K562 (cell line): ENCODE results near the gene GTF2A1. TPM values are rescaled to one million over a fixed set of nuclear protein-coding genes. Genes with fewer than 3 reads are reported as not detected.
A peak's percentile ranks its signal among the peaks of the same experiment; 100 is the strongest.

ENCODE experiments used
- ARID1B ChIP-seq: fragments of 450-650 bp; IDR thresholded peaks from 2 replicates; pipeline ENCODE4 v1.6.1; 2016; ENCODE audit warnings: antibody characterized with exemption, mild to moderate bottlenecking, inconsistent platforms
- BCOR ChIP-seq: fragments of 450-650 bp; IDR thresholded peaks from 2 replicates; pipeline ENCODE4 v1.6.1; 2016
- CREM ChIP-seq: IDR thresholded peaks from 2 replicates; pipeline ENCODE4 v1.6.1; 2014; ENCODE audit warnings: antibody characterized with exemption, low read depth
- CTBP1 ChIP-seq: fragments of 450-650 bp; IDR thresholded peaks from 2 replicates; pipeline ENCODE4 v1.6.1; 2016; ENCODE audit warnings: borderline replicate concordance
- HNRNPH1 ChIP-seq: fragments of 200-400 bp; formaldehyde crosslinking; optimal IDR thresholded peaks from 2 replicates; pipeline ENCODE3; 2017; ENCODE audit warnings: low read depth, mild to moderate bottlenecking, low read length, moderate library complexity
- JUN ChIP-seq, 2 experiments: sonication (generic) in 1 of 2; formaldehyde crosslinking in 1 of 2; IDR thresholded peaks; 2 replicates each; pipeline versions ENCODE4 v1.6.1 to v1.8.0; 2012 to 2022; ENCODE audit warnings: borderline replicate concordance in 2 of 2, mild to moderate bottlenecking in 2 of 2, improper control_type of control experiment in 1 of 2, low read depth in 1 of 2, low read length in 1 of 2, missing genetic modification reagents in 1 of 2
- PYGO2 ChIP-seq: fragments of 450-650 bp; IDR thresholded peaks from 2 replicates; pipeline ENCODE4 v1.6.1; 2016; ENCODE audit warnings: mild to moderate bottlenecking, missing genetic modification characterization, moderate library complexity, missing compliant biosample characterization
- RBM25 ChIP-seq: fragments of 200-400 bp; formaldehyde crosslinking; IDR thresholded peaks from 2 replicates; pipeline ENCODE4 v1.6.1; 2018; ENCODE audit warnings: low read length, low read depth, moderate library complexity; ENCODE audit not compliant: severe bottlenecking
- SMARCA4 ChIP-seq: fragments of 450-650 bp; IDR thresholded peaks from 2 replicates; pipeline ENCODE4 v1.6.1; 2016
- SUPT5H ChIP-seq: fragments of 450-650 bp; IDR thresholded peaks from 2 replicates; pipeline ENCODE4 v1.6.1; 2016
- TBL1XR1 ChIP-seq, 2 experiments: IDR thresholded peaks; 2 replicates each; pipeline ENCODE4 v1.6.1; 2012; ENCODE audit warnings: improper control_type of control experiment in 2 of 2, low read length in 2 of 2, mild to moderate bottlenecking in 1 of 2
- TCF3 ChIP-seq: sonication (generic); formaldehyde crosslinking; IDR thresholded peaks from 2 replicates; pipeline ENCODE4 v1.4.0; 2020; ENCODE audit warnings: mild to moderate bottlenecking, missing genetic modification reagents
- YBX1 ChIP-seq: fragments of 450-650 bp; IDR thresholded peaks from 2 replicates; pipeline ENCODE4 v1.7.1; 2016; ENCODE audit warnings: mild to moderate bottlenecking
- ZNF263 ChIP-seq: sonication (generic); formaldehyde crosslinking; IDR thresholded peaks from 2 replicates; pipeline ENCODE4 v1.8.0; 2022; ENCODE audit warnings: mild to moderate bottlenecking, missing genetic modification reagents, borderline replicate concordance
- ZNF436 ChIP-seq: fragments of 250-450, 450-650 bp; sonication (Bioruptor Pico); formaldehyde crosslinking; IDR thresholded peaks from 2 replicates; pipeline ENCODE4 v1.7.0; 2020; ENCODE audit warnings: mild to moderate bottlenecking
- ZNF57 ChIP-seq: fragments of 450-650 bp; formaldehyde crosslinking; IDR thresholded peaks from 2 replicates; pipeline ENCODE4 v1.4.0; 2020; ENCODE audit warnings: mild to moderate bottlenecking, moderate library complexity
- polyA plus RNA-seq, 8 experiments: library from polyadenylated mRNA; depleted of rRNA in 4 of 8; stranded (reverse) in 5 of 8; unstranded in 3 of 8; fragments of >200 nt; fragmentation: Nextera tagmentation in 2 of 8; fragmentation: Illumina TruSeq in 1 of 8; extraction: Ambion mirVana in 2 of 8; extraction: Trizol in 1 of 8; gene quantifications; 2 replicates each; pipeline versions ENCODE4 v1.2.1 to v1.2.3, GENCODE V29; 2011 to 2014; ENCODE audit warnings: inconsistent platforms in 1 of 8, missing spikeins in 1 of 8
- total RNA-seq, 7 experiments: library from RNA; depleted of rRNA in 6 of 7; stranded (reverse); fragments of >200 nt in 6 of 7; fragmentation: Illumina TruSeq in 2 of 7; extraction: Trizol in 2 of 7; gene quantifications; 2 replicates each; pipeline versions ENCODE4 v1.2.1 to v1.2.3, GENCODE V29; 2011 to 2021; ENCODE audit warnings: low replicate concordance in 1 of 7
- TF ChIP-seq, protein P1 (sequence below), 2 experiments: fragments of 450-650 bp; IDR thresholded peaks; 2 replicates each; pipeline ENCODE4 v1.6.1; 2016; ENCODE audit warnings: mild to moderate bottlenecking in 2 of 2, borderline replicate concordance in 1 of 2, low read depth in 1 of 2, moderate library complexity in 1 of 2
- TF ChIP-seq, protein P2 (sequence below): IDR thresholded peaks from 2 replicates; pipeline ENCODE4 v1.6.1; 2016; ENCODE audit warnings: missing genetic modification characterization, missing compliant biosample characterization

Gene GTF2A1
- total and polyA plus RNA-seq, 9 of the 15 experiments (the other 6 are each of a cell fraction or from before 2014, with no cell fraction given) = 3.4 to 22.8 (median 14.7) TPM

DNA sequence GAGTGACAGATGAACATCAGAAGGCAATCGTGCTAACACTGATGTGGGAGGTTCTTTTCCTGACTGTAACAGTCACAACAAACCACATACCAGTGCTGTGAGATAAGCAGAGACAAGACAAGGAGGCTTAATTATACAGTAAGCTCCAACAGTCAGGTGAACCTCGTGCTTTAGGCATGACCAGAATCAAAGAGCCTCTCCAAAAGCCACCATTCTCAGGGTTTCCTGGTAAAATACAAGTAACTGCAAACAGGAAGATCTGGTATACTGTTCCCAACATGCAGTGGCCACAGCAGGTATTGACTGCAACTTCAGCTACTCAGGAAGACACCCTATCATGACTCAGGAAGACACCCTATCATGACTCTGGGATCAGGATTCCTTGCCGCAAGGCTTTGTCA is 47.3 kb upstream of the GTF2A1 start (continued):
- TF ChIP-seq, protein P1, sequence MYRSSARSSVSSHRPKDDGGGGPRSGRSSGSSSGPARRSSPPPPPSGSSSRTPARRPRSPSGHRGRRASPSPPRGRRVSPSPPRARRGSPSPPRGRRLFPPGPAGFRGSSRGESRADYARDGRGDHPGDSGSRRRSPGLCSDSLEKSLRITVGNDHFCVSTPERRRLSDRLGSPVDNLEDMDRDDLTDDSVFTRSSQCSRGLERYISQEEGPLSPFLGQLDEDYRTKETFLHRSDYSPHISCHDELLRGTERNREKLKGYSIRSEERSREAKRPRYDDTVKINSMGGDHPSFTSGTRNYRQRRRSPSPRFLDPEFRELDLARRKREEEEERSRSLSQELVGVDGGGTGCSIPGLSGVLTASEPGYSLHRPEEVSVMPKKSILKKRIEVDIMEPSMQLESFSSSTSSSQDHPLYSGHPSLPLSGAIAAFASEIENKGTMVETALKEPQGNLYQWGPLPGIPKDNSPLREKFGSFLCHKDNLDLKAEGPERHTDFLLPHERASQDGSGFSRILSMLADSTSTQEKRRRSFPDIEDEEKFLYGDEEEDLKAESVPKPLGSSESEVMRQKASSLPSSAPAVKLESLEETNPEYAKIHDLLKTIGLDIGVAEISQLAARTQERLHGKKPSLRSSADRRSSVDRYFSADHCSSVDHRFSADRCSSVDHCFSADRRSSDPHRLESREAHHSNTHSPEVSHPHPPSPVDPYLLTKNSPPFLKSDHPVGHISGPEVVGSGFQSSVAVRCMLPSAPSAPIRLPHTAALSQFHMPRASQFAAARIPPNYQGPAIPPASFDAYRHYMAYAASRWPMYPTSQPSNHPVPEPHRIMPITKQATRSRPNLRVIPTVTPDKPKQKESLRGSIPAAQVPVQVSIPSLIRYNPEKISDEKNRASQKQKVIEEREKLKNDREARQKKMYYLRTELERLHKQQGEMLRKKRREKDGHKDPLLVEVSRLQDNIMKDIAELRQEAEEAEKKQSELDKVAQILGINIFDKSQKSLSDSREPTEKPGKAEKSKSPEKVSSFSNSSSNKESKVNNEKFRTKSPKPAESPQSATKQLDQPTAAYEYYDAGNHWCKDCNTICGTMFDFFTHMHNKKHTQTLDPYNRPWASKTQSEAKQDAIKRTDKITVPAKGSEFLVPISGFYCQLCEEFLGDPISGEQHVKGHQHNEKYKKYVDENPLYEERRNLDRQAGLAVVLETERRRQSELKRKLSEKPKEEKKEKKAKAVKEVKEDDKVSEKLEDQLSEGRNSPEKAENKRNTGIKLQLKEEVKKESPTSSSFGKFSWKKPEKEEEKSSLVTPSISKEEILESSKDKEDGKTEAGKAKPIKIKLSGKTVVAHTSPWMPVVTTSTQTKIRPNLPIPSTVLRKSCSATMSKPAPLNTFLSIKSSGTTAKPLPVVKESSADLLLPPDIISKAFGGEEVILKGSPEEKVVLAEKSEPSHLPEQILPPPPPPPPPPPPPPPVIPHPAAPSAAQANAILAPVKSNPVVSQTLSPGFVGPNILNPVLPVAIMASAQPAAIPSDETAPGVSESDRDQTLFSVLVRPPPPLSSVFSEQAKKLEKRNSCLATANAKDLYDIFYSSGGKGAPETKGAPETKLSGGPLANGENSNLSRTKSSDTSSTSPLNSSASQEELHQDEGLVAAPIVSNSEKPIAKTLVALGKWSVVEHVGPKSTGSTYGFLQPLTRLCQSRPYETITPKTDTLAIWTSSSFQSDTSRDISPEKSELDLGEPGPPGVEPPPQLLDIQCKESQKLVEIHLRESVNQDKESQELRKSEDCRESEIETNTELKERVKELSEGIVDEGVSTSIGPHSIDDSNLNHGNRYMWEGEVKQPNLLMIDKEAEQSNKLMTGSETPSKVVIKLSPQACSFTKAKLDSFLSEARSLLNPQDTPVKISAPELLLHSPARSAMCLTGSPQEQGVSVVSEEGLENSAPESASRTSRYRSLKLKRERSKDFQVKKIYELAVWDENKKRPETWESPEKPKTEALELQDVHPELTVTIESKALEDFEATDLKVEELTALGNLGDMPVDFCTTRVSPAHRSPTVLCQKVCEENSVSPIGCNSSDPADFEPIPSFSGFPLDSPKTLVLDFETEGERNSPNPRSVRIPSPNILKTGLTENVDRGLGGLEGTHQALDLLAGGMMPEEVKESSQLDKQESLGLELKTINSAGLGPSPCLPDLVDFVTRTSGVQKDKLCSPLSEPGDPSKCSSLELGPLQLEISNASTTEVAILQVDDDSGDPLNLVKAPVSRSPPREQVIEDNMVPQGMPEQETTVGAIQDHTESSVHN (IDR thresholded peaks at IDR 0.05; ENCODE audit: borderline replicate concordance in 1 of 2, low read depth in 1 of 2) = no peak
- TF ChIP-seq HNRNPH1 (no peak), ZNF263 (no peak), ZNF57 (no peak), TBL1XR1 (IDR thresholded peaks at IDR 0.05; ENCODE audit: low read length in 2 of 2) (peak in 1 of 2 experiments; percentile 28; a peak in 1 of 4 replicates), JUN (IDR thresholded peaks at IDR 0.05; ENCODE audit: borderline replicate concordance, low read depth, low read length) (no peak), JUN (CRISPR knock-in tag; IDR thresholded peaks at IDR 0.05; ENCODE audit: borderline replicate concordance) (no peak), TCF3 (CRISPR knock-in tag) (peak; percentile 66), CREM (peak; percentile 33; the same call in 1 of the 2 replicates), PYGO2 (tag) (no peak), RBM25 (no peak), BCOR (no peak), YBX1 (no peak), SUPT5H (no peak), ARID1B (peak; percentile 53; the same call in 1 of the 2 replicates), ZNF436 (no peak), CTBP1 (peak; percentile 57; the same call in 1 of the 2 replicates), SMARCA4 (peak; percentile 43; the same call in 1 of the 2 replicates)
- TF ChIP-seq, protein P2, sequence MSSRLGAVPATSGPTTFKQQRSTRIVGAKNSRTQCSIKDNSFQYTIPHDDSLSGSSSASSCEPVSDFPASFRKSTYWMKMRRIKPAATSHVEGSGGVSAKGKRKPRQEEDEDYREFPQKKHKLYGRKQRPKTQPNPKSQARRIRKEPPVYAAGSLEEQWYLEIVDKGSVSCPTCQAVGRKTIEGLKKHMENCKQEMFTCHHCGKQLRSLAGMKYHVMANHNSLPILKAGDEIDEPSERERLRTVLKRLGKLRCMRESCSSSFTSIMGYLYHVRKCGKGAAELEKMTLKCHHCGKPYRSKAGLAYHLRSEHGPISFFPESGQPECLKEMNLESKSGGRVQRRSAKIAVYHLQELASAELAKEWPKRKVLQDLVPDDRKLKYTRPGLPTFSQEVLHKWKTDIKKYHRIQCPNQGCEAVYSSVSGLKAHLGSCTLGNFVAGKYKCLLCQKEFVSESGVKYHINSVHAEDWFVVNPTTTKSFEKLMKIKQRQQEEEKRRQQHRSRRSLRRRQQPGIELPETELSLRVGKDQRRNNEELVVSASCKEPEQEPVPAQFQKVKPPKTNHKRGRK (tag) = no peak
